ENCODE results near the gene PARD3.

Gene PARD3

DNA sequence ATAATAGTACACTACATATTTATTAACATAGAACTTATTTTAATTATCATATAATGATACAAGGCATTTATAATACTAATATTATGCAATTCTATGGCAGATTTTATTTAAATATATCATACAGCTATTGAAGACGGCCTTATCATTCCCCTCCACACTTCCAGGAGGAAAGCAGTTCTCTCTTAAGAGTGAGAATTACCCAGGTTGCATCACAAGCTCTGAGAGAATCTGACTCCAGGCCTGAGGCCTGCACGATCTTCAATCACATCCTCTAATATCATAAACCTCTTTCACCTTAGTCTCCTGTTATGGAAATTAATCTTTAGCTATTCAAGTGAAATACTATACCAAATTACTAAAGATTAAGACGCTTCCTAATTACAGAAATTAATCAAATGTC is 564.4 kb downstream of the PARD3 start:
- DNase-seq (ENCODE audit: low spot score) = no peak

DNA sequence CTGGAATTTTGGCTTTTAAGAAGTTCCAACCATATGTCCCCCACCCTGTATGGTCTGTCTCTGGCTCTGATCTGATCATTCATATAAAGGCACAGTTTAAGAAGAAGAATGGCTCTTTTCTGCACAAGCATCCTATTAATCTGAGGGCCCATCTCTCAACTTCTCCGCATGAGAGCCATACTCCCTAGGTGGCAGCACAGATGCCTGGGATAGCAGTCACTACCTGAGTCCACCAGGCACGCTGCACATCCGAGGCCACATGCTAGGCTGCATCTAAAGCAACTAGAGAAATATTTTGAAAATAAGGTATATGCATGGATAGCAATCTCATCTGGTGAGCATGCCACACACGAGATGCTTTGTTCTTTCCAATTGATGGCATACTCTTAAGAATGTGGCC is 565.5 kb downstream of the PARD3 start:
- DNase-seq (ENCODE audit: low spot score) = peak; percentile 28

DNA sequence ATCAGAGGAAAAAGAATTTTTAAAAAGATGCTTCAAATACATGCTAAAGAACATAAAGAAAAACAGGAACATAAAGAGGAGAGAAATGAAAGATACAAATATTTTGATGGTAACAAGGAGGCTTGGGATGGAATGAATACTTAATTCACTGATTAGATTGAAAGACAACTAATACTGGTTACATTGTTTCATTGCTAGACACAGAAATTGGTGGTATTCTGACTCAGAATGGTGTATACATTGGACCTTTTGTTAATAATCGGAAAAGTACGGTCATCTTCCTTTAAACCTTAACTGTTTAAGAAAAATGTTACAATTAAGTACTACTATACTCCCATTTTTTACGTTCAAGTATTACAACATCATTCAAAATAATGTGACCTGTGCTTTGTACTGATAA is 567.5 kb downstream of the PARD3 start:
- DNase-seq (ENCODE audit: low spot score) = no peak

DNA sequence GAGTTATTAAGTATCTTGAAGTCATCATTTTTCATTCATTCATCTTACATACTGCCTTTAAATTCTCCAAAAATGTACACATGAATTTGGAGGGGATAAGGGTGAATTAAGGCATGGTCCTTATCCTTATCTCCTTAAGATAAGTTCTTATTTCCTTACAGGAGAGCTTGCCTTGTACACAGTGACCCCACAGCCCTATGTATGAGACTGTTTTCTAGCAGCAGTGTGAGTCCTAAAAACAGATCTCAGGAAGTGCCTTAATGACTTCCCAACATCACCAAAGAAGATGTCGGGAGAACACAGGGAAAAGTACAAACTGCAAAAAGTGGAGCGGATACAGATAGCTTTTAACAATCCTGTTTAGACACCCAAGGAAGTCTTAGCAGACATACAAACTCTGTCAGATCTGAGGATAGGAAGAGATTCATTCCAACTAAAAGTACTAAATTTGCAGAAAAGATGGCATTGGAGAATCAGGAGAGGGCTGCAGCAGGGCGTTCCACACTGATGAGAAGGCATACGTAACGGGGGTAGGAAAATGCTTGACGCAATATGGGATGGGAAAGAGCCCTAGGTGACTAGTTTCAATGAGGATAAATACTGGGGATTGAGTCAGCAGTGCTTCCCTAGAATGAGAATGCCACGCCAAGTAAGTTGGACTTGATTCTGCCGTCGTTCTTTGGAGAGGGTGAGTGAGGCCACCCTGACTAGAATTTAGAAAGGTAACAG is 570.2 kb downstream of the PARD3 start:
- DNase-seq (ENCODE audit: low spot score) = no peak

DNA sequence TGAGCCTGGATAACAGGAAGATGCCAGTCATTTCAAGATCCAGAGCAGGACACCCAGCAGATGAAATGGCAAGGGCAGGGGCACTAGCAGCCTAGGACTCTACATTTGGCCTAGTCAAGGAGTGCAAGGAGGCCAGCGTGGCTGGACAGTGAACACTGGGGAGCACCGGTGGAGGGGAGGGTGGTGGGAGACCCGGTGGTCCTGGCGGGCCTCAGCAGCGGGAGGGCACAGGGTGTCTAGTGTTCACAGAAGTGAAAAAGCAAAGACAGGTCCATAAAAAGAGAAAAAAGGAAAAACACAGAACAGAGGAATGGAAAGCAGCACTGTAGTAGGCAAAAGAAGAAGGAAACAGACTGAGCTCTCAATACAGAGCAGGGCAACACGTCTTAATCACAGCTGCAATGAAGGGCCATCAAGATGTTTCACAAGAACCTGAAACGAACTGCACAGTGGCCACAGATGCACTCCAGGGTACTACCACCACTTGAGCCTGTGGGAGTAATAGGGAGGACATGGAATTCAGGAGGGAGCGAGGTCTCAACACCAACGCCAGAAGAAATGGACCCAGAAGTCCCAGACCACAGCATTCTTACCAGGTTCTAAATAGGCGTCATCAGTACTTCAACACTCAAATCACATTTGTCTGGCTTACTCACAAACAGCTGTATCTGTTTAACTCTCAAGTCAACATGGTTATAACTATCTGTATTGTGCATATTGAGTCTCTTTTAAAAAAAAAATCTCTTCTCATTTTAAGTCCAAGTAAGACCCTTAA is 573.7 kb downstream of the PARD3 start:
- no peak for DNase-seq (ENCODE audit: low spot score)

DNA sequence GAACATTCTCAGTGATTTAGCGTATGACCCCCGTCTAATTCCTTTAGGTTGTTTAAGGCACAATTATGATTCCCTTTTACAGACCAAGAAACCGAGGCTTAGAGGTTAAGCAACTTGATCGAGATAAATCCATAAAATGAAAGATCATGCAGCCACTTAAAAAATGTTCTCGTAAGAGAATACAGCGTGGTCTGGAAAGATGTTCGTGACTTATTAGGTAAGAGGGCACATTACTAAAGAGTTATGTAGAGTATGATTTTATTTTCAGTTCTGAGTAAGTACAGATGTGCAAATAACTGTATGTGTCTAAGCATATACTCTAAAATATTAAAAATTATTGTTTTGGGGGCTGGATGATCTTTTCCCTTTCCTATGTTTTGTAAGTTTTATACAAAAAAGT is 575.1 kb downstream of the PARD3 start:
- DNase-seq (ENCODE audit: low spot score) = no peak

DNA sequence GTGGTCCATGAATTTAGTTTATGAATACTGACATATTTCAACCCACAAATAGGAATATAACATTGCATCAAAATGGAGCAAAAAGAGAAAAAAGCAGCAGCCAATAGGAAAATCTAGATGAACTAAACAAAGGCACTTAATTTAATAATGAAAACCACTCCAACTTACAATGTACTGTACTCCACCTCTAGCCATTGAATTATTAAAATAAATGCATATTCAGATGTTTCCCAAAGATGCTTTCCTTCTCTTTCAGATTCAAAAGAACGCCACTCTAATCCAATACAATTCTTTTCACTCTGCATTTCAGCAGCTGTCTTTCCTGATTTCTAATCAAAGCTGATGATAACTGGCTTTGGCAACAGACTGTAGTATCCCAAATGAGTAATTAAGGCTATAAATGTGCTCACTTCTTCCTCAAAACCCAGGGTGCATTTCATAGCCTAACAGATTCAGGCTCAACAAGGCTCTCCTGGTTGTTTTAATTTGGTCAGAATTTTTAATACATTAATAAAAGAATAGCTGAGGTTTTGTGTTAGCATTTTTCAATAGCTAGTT is 577.1 kb downstream of the PARD3 start:
- DNase-seq (ENCODE audit: low spot score) = no peak

DNA sequence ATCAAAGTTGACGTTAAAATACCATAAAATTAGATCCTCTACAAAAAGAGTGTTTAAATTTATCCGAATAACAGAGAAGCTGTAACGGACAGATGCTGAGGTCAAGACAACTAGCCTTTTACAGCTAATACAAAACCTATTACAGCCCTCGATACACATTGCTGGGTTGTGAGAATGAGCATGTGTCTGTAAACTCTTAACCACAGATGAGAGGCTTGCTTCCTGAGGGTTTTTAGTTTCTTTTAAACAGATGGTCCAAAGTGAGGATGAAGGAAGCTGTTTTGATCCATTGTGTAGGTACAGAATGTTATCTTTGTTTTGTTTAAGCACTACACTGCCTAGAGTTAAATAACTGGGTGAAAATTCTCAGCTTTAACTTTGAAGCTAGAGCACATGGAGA is 578.2 kb downstream of the PARD3 start:
- no peak for DNase-seq (ENCODE audit: low spot score)

DNA sequence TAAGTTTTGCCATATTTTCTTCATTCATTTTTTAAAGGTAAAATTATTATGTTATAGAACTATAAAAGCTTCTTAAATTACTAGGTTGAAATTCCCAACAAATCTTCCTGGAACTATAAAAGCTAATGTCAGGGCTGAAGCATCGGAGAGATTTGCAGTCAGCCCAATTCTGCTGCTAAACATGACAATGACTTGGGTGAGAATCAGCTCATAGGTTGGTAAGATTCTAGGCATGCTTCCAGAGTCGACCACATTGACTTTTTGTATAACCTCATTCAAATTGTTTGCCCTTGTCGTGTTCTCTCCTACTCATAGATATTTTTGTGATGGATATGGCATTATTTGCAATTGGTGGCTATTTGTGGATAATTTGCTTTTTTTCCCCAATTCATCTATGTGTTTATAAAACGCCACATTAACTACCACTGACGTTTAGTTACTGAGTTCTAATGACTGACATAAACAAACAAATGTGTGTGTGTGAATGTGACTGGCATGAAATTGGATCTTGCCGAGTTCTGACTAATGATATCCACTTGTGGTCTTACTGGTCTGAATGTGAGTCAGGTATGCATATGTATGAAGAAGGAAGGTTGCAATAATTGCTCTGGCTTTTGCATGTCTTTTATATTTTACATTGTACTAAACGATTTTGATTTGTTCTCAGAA is 579.8 kb downstream of the PARD3 start:
- no peak for DNase-seq (ENCODE audit: low spot score)

DNA sequence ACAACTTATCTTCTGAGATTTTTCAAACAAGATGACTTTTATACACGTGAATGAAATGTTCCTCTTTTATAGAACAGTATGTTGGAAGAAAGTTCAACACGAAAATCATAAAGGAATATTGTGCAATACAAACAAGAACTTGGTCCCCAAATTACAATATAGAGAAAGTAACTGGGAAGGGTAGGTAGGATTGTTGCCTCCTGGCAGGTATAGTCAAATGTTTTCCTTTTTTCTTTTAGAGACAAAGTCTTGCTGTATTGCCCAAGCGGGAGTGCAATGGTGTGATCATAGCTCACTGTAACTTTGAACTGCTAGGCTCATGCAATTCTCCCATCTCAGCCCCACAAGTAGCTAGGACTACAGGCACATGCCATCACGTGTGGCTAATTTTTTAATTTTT is 582.6 kb downstream of the PARD3 start:
- DNase-seq (ENCODE audit: low spot score) = no peak

DNA sequence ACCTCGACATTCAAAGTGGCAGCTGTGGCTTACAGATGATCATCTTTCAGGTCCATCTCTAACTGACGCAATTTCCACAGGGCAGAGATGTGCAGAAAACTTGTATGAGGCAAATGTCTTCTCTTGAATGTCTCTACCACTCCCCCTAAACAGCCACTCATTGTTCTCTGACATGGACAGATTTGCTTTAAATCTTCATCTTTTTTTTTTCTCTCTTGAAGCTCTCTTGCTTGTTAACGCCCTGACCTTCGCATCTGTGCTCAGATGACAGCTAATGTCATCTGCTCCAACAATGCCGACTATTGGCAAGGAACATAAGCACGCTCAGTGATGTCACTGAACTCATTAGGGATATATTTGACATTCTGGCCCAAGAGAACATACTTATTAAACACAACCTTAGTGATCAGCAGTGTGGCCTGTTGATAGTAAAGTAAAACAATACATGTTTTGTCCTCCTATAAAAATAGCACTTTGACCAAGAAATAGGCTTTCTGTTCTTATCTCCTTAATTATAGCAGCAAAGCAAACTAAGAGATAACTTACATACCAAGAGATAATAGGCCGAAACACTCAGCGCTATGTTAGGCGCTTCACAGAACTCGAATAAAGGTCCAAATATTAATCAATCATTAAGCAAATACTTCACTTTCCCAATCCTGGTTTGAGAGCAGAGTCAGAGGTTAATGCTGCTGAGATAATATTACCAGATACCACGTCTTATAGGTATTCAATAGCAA is 583.5 kb downstream of the PARD3 start:
- no peak for DNase-seq (ENCODE audit: low spot score)

DNA sequence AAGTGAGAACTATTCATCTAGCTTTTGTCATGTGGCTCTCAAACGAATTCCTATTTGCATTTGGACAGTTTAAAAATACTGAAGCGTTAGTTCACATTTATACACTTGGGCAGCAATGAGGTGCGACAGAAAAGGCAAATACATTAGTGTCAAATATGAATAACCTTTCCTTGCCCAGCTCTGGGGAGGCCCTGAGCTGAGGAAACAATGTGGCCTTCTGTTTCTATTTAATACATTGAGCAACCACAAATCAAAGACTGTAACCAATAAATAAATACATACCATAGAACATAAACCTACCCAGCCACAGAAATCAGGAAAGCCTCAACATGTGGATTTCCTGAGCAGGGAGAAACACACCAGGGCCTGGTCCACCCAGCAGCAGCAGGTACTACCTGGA is 585.2 kb downstream of the PARD3 start:
- DNase-seq (ENCODE audit: low spot score) = no peak

DNA sequence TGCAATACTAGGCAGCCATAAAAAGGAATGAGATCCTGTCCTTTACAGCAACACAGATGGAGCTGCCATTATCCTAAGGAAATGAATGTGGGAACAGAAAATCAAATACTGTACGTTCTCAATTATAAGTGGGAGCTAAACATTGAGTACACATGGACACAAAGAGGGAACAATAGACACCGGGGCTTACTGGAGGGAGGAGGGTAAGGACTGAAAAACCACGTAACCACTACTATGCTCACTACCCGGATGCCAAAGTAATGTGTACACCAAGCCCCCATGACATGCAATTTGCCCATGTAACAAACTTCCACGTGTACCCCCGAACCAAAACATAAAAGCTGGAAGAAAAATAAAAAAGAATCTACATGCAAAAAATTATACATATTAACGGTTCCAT is 587.0 kb downstream of the PARD3 start:
- DNase-seq (ENCODE audit: low spot score) = no peak

DNA sequence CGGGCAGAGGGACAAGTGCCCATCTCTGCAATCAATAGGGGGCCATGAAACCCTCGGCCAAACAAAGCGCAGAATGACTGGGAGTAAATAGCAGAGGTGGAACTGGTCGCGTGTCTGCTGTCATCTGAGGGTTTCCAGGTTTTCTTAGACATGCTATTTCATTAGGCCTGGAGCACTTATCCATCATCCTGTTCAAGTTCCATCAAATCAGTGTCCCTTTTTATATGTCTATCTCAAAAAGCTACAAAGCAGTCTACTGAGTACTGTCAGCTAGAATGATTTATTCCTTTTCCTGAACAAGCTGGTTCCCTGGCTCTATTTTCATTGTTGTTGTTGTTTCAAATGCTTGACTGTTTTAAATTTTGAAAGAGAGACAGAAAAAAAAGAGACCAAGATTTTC is 590.5 kb downstream of the PARD3 start:
- no peak for DNase-seq (ENCODE audit: low spot score)

DNA sequence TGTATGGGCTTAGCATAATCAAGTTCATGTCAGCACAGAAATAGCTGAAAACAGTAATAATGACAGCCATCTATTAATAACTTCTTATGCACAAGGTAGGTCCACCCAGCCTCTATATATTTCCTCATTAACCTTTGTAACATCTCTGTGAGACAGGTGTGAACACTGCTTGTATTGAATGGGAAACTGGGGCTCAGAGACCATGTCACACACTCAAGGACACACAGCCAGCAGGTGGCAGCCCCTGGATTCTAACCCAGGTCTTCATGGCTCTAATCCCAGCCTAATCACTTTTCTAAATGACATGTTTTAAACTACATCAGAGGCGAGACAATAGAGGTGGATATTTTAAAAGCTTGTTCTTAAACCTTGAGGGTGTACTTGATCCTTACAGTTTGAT is 591.4 kb downstream of the PARD3 start:
- DNase-seq (ENCODE audit: low spot score) = no peak

DNA sequence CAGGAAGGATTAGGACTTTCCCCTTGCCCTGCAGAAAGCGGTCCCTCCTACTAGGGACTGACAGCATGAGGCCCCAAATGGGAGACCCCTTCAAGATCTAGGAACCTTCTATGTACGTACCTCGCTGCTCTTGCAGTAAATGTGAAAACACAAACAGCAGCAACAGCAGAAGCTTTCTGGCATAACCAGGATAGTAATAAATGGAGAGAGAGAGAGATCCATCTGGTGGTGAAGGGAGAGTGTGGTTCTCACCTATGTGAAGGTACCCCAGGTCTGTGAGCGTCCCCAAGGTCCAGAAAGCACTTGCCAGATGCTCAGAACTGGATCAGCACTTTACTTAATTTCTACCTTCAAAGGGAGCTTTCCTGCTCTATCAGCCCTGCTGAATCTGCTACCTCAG is 592.7 kb downstream of the PARD3 start:
- no peak for DNase-seq (ENCODE audit: low spot score)

DNA sequence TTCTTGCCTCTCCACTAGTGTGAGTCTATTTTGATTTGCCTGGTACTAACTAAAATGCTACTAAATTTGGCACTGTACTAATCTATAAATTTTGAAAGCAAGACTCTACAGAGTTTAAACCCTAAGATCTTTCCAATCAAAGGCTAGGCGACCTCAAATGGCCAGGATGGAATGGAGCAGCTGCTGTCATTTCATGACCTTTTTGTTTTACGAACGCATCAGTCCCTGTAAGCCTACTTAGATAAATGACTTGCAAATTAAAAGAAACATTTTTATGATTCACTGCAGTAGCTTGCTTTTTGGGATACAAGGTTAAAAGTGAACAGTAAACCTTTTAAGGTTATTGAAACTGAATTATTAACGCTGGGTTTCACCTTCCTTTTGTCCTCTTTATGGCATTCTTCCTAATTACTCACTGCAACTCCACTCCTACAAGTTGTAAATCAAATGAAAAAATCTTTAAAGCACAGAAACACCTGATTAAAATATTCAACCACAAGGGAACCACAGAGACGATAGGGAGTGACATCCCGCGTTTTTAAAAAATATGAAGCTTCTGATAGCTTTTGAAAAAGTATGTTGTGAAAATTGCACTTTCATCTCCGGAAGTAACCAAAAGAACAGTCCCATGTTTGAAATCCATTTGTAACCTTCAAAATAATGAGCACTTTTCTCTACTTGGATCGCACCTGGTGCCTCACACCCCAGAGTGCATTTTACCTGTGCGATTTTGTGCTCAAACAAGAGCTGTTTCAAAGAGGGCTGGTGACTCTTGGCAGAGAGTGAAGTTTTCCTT is 595.1 kb downstream of the PARD3 start:
- DNase-seq (ENCODE audit: low spot score) = no peak

DNA sequence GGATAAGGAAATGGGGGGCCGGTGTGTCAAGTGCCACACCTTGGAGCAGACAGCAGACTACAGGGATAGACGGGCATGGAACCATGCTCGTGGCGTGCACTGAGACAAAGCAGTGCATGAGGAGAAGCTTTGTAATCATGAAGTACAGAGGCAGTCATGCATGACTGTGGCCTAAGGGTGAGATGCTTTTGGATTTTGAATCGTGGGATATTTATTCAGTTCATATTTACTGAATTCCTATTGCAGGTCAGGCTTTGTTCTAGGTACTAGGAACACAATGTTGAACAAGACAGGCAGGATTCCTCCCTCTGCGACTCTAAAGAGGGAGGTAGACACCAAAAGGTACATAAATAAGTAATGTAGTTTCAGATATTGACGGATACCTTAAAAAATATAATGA is 597.6 kb downstream of the PARD3 start:
- no peak for DNase-seq (ENCODE audit: low spot score)

DNA sequence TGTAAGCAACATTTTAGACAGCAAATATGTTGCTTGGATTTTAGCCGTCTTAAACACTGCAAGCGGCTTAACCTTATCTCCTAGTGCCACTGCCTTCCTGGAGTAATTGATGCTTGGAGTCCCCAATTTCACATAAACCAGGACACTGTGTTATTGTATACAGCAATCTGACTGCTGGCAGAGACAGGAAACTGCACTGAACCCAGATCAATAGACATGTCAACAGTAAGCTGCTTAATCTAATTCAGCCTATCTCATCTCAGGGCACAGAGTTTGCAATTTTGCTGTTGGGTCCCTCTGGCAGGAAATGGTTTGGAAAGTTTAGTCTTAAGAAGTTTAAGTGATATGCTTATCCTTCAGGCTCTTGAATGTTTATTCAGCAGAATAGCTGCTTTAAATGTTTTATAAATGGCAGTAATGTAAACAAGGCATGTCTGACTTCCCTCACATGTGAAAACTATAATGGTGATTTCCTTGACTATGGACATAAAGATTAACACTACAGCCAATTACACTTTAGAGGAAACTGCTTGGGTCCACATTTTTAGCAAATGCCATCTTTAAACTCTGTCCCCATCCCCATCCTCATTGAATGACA is 598.6 kb downstream of the PARD3 start:
- no peak for DNase-seq (ENCODE audit: low spot score)

DNA sequence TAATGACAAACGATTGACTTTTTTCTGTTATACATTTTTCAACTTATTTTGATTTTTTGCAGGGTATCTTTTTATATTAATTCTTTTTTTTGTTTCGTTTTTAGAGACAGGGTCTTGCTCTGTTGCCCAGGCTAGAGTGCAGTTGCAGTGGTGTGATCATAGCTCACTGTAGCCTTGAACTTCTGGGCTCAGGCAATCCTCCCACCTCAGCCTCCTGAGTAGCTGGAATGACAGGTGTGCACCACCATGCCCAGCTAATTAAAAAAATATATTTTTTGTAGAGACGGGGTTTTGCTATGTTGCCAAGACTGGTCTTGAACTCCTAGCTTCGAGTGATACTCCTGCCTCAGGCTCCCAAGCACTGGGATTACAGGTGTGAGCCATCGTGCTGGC is 601.3 kb downstream of the PARD3 start:
- DNase-seq (ENCODE audit: low spot score) = no peak

DNA sequence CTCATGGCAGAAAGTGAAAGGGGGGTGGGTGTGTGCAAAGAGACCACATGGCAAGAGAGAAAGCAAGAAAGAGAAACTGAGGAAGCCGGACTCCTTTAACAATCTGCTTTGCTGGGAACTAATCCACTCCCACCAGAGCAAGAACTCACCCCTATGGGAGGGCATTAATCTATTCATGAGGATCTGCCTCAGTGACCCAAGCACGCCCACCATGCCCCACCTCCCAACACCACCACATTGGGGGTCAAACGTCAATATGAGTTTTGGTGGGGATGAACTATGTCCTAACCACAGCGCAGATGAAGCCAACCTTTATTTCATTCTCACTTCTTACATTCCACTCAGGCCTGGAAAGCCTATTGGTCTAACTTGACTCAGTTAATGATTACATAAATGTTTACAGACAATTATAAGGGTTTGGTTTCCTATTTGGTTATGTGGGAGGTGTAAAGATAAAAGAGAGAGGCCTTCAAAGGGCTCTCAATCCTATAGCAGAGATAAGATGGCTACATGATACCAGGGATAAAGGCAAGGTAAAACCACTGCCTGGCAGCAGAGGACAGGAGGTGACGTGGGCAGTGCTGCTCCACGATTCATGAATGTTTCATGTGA is 601.8 kb downstream of the PARD3 start:
- DNase-seq (ENCODE audit: low spot score) = peak; percentile 40
